ENCODE data around the gene PCCA. TPM values are rescaled to one million over a fixed set of nuclear protein-coding genes. Genes with fewer than 3 reads are reported as not detected.

Gene PCCA
- polyA plus RNA-seq, 2 of the 4 experiments (the other 2 are of a cell fraction) = 13.2 to 13.7 TPM

DNA sequence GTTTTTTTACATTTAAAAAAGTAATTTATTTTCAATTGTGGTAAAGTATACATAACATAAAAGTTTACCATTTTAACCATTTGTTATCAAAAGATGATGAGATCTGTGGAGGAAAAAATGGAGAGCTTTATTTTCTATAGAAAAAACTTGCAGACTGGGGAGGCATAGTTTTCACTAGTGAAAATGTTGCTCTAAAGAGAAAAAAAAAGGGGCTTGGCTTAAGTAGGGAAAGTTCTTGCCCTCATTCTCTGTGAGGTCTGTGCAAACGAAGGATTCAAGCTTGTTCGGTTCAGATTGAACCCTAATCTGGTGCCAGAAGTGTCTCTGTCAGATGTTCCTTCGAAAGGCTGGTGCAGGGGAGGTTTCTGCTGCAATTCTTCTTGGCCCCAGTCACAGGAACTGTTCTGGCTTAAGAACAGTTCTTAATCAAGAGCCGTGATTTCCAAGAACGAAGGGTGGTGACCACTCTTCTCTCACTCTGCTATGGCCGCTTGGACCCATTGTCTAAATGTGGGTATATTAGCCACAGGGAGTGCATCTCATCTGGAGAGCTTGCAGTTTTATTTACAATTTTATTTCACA is 42.1 kb downstream of the PCCA start:
- CTCF ChIA-PET = interaction anchor here (1.2 kb wide), 1 partner anchor 29 kb away, joined by 3 read pairs; no protein-coding TSS in a partner anchor
- POLR2A ChIA-PET = interaction anchor here (0.9 kb wide), 1 partner anchor 42 kb away, joined by 3 read pairs; the partner anchor contains the start of gene PCCA

GRCh38 chr13:100131863-100132574 is 43.1 kb downstream of the PCCA start:
- H3K4me1 ChIP-seq = peaks cover 50% of the 10 kb centered on the region
- H3K4me3 ChIP-seq = no peak overlapping the region
- ATAC-seq (peak; percentile 87 to 93), FAIRE-seq (no peak), DNase-seq (ENCODE audit: low read depth in 1 of 2, low spot score in 1 of 2) (peak; percentile 63 to 77)
- peak overlapping the region in 1 of 2 experiments; percentile 29; a peak in 1 of 6 replicates for H3K27ac ChIP-seq
- 24% methylated on average over 3 of the region's 3 CpGs for WGBS (ENCODE audit: missing lambda C conversion rate)
- CTCF ChIA-PET = interaction anchor here (1.2 kb wide), 1 partner anchor 30 kb away, joined by 3 read pairs; no protein-coding TSS in a partner anchor
- POLR2A ChIA-PET = interaction anchor here (0.9 kb wide), 1 partner anchor 43 kb away, joined by 3 read pairs; the partner anchor contains the start of gene PCCA
- H3K4me2 ChIP-seq = peak overlapping the region; percentile 58
- H3K9me3 ChIP-seq = no peaks in the 10 kb centered on the region
- TF ChIP-seq, protein P1, sequence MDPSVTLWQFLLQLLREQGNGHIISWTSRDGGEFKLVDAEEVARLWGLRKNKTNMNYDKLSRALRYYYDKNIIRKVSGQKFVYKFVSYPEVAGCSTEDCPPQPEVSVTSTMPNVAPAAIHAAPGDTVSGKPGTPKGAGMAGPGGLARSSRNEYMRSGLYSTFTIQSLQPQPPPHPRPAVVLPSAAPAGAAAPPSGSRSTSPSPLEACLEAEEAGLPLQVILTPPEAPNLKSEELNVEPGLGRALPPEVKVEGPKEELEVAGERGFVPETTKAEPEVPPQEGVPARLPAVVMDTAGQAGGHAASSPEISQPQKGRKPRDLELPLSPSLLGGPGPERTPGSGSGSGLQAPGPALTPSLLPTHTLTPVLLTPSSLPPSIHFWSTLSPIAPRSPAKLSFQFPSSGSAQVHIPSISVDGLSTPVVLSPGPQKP (IDR thresholded peaks at IDR 0.05; ENCODE audit: low read depth, low read length) = no peak
- no peak for TF ChIP-seq HOXB13 (CRISPR knock-in tag; IDR thresholded peaks at IDR 0.05; ENCODE audit: low read depth)
- no peak for TF ChIP-seq KDM1A (IDR thresholded peaks at IDR 0.05; ENCODE audit: low read depth)
- TF ChIP-seq EHF (CRISPR knock-in tag; IDR thresholded peaks at IDR 0.05) = no peak
- peak; percentile 26 for TF ChIP-seq ZFP36 (IDR thresholded peaks at IDR 0.05; ENCODE audit: borderline replicate concordance, partially characterized antibody)
- no peak for TF ChIP-seq NFE2L2 (conservative IDR thresholded peaks at IDR 0.05; ENCODE audit: low read length)
- peak; percentile 72 for TF ChIP-seq FOSL2 (IDR thresholded peaks at IDR 0.05)
- TF ChIP-seq FOSL2 (CRISPR knock-in tag; IDR thresholded peaks at IDR 0.05) = peak; percentile 47; the same call in 1 of the 2 replicates
- TF ChIP-seq ZNF302 (CRISPR knock-in tag; IDR thresholded peaks at IDR 0.05) = no peak
- TF ChIP-seq JUNB (IDR thresholded peaks at IDR 0.05) = peak; percentile 21; the same call in 1 of the 2 replicates
- TF ChIP-seq HOXA7 (CRISPR knock-in tag; IDR thresholded peaks at IDR 0.05) = no peak
- no peak for TF ChIP-seq FOXS1 (CRISPR knock-in tag; IDR thresholded peaks at IDR 0.05)
- TF ChIP-seq CHD4 (IDR thresholded peaks at IDR 0.05; ENCODE audit: borderline replicate concordance) = no peak
- TF ChIP-seq, protein P2, sequence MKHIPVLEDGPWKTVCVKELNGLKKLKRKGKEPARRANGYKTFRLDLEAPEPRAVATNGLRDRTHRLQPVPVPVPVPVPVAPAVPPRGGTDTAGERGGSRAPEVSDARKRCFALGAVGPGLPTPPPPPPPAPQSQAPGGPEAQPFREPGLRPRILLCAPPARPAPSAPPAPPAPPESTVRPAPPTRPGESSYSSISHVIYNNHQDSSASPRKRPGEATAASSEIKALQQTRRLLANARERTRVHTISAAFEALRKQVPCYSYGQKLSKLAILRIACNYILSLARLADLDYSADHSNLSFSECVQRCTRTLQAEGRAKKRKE (CRISPR knock-in tag; IDR thresholded peaks at IDR 0.05; ENCODE audit: low read depth) = no peak
- no peak for TF ChIP-seq SMC3 (IDR thresholded peaks at IDR 0.05)
- TF ChIP-seq RARB (CRISPR knock-in tag; IDR thresholded peaks at IDR 0.05) = no peak

More for the DNA sequence above, 42.1 kb downstream of the PCCA start:
- H3K4me2 ChIP-seq = no peak overlapping the region
- no peak for FAIRE-seq
- TF ChIP-seq CHD4 (IDR thresholded peaks at IDR 0.05; ENCODE audit: borderline replicate concordance) (no peak), RNF2 (IDR thresholded peaks at IDR 0.05; ENCODE audit: borderline replicate concordance, low read depth) (no peak), ZC3H11A (IDR thresholded peaks at IDR 0.05) (no peak), ESRRA (IDR thresholded peaks at IDR 0.05; ENCODE audit: borderline replicate concordance, low read length) (no peak), JUNB (IDR thresholded peaks at IDR 0.05) (no peak), NR3C1 (IDR thresholded peaks at IDR 0.05) (no peak), RFX5 (IDR thresholded peaks at IDR 0.05) (no peak), KDM5A (IDR thresholded peaks at IDR 0.05) (no peak), HDAC2 (IDR thresholded peaks at IDR 0.05) (no peak), EHMT2 (IDR thresholded peaks at IDR 0.05; ENCODE audit: low read depth) (no peak), SMC3 (IDR thresholded peaks at IDR 0.05) (no peak), CHD2 (IDR thresholded peaks at IDR 0.05; ENCODE audit: low read length, partially characterized antibody) (no peak), KDM1A (IDR thresholded peaks at IDR 0.05; ENCODE audit: low read depth) (no peak), NFE2L2 (conservative IDR thresholded peaks at IDR 0.05; ENCODE audit: low read length) (no peak), BHLHE40 (IDR thresholded peaks at IDR 0.05; ENCODE audit: low read depth, low read length) (no peak)
- TF ChIP-seq, protein P3, sequence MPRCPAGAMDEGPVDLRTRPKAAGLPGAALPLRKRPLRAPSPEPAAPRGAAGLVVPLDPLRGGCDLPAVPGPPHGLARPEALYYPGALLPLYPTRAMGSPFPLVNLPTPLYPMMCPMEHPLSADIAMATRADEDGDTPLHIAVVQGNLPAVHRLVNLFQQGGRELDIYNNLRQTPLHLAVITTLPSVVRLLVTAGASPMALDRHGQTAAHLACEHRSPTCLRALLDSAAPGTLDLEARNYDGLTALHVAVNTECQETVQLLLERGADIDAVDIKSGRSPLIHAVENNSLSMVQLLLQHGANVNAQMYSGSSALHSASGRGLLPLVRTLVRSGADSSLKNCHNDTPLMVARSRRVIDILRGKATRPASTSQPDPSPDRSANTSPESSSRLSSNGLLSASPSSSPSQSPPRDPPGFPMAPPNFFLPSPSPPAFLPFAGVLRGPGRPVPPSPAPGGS (IDR thresholded peaks at IDR 0.05) = no peak
- no peaks in the 10 kb centered on the region for H3K9me3 ChIP-seq
- ATAC-seq = no peak
- 89% methylated on average over 6 of the region's 6 CpGs for WGBS (ENCODE audit: missing lambda C conversion rate)
- no peak overlapping the region for H3K4me3 ChIP-seq
- H3K27ac ChIP-seq = no peak overlapping the region
- peaks cover 53% of the 10 kb centered on the region for H3K4me1 ChIP-seq
- DNase-seq (ENCODE audit: low read depth in 1 of 2, low spot score in 1 of 2) = no peak

Measured in A549 (cell line).